Activated T-cell treated with anti-CD3 and anti-CD28 coated beads, Interleukin-2, amount 50 U/mL, for 24 hours (primary cell): ENCODE results near the gene PRKAG2.
"Not testable (repeated sequence)": the region's sequence is repeated elsewhere in the genome, so short reads cannot be mapped to it uniquely, and the experiment has no call there.

Experiments
- DNase-seq: peaks from one replicate; pipeline ENCODE4 v3.0.0-alpha.2; 2020
- H3K27ac Mint-ChIP-seq: 2 replicates; pipeline ENCODE4 v1.8.0; 2020; ENCODE audit warnings: mild to moderate bottlenecking, mixed read lengths
- H3K27me3 Mint-ChIP-seq: 2 replicates; pipeline ENCODE4 v1.8.0; 2020; ENCODE audit warnings: mixed read lengths
- H3K36me3 Mint-ChIP-seq: 2 replicates; pipeline ENCODE4 v1.8.0; 2020; ENCODE audit warnings: low read depth, mixed read lengths
- H3K4me1 Mint-ChIP-seq: 2 replicates; pipeline ENCODE4 v1.8.0; 2020; ENCODE audit warnings: low read depth, mixed read lengths
- H3K4me3 Mint-ChIP-seq: 2 replicates; pipeline ENCODE4 v1.8.0; 2020; ENCODE audit warnings: mild to moderate bottlenecking, moderate library complexity, mixed read lengths
- H3K9me3 Mint-ChIP-seq: 2 replicates; pipeline ENCODE4 v1.8.0; 2020; ENCODE audit warnings: mixed read lengths

PRKAG2 gene

GRCh38 chr7:151752816-151753595 is 123.9 kb downstream of the PRKAG2 start:
- Mint-ChIP-seq H3K4me1 (peaks cover 21% of the 10 kb centered on the region), H3K9me3 (no peaks in the 10 kb centered on the region), H3K27me3 (no peaks in the 10 kb centered on the region), H3K27ac (no peak overlapping the region), H3K4me3 (no peak overlapping the region), H3K36me3 (peaks cover 8% of the 10 kb centered on the region)
- DNase-seq: no peak

- Mint-ChIP-seq H3K9me3 (no peaks in the 10 kb centered on the region), H3K27me3 (no peaks in the 10 kb centered on the region), H3K4me3 (no peak overlapping the region), H3K36me3 (peaks cover 8% of the 10 kb centered on the region), H3K27ac (no peak overlapping the region), H3K4me1 (peaks cover 27% of the 10 kb centered on the region)
- DNase-seq: no peak
Observed at GRCh38 chr7:151752037-151752436, 124.9 kb downstream of the PRKAG2 start.

GRCh38 chr7:151748733-151749132 is 128.2 kb downstream of the PRKAG2 start:
- peaks cover 8% of the 10 kb centered on the region for H3K36me3 Mint-ChIP-seq
- no peaks in the 10 kb centered on the region for H3K27me3 Mint-ChIP-seq

GRCh38 chr7:151748021-151748420 is 128.9 kb downstream of the PRKAG2 start:
- not testable (repeated sequence) for DNase-seq, H3K9me3 Mint-ChIP-seq, H3K27ac Mint-ChIP-seq, H3K4me3 Mint-ChIP-seq, H3K36me3 Mint-ChIP-seq, H3K27me3 Mint-ChIP-seq
- H3K4me1 Mint-ChIP-seq: peaks cover 41% of the 10 kb centered on the region

More at GRCh38 chr7:151748733-151749132, 128.2 kb downstream of the PRKAG2 start:
- Mint-ChIP-seq H3K9me3 (no peaks in the 10 kb centered on the region), H3K27ac (no peak overlapping the region), H3K4me3 (no peak overlapping the region), H3K4me1 (peaks cover 34% of the 10 kb centered on the region)
- no peak for DNase-seq

- no peak for DNase-seq
- Mint-ChIP-seq H3K36me3 (peaks cover 3% of the 10 kb centered on the region), H3K27me3 (no peaks in the 10 kb centered on the region), H3K4me1 (peaks cover 46% of the 10 kb centered on the region), H3K9me3 (no peaks in the 10 kb centered on the region), H3K27ac (peak overlapping the region; percentile 61), H3K4me3 (no peak overlapping the region)
Observed at GRCh38 chr7:151745706-151746105, 131.2 kb downstream of the PRKAG2 start.

GRCh38 chr7:151744656-151745638 is 132.0 kb downstream of the PRKAG2 start:
- Mint-ChIP-seq H3K27ac (peak overlapping the region; percentile 61), H3K9me3 (no peaks in the 10 kb centered on the region), H3K4me1 (peaks cover 46% of the 10 kb centered on the region), H3K27me3 (no peaks in the 10 kb centered on the region), H3K36me3 (no peaks in the 10 kb centered on the region), H3K4me3 (no peak overlapping the region)
- DNase-seq: peak; percentile 47

- DNase-seq: no peak
- no peak overlapping the region for H3K27ac Mint-ChIP-seq
- peaks cover 46% of the 10 kb centered on the region for H3K4me1 Mint-ChIP-seq
- H3K27me3 Mint-ChIP-seq: no peaks in the 10 kb centered on the region
- H3K4me3 Mint-ChIP-seq: no peak overlapping the region
- H3K36me3 Mint-ChIP-seq: peaks cover 1% of the 10 kb centered on the region
- H3K9me3 Mint-ChIP-seq: no peaks in the 10 kb centered on the region
Observed at GRCh38 chr7:151744051-151744580, 132.8 kb downstream of the PRKAG2 start.

- Mint-ChIP-seq H3K27ac (no peak overlapping the region), H3K9me3 (no peaks in the 10 kb centered on the region), H3K36me3 (peaks cover 1% of the 10 kb centered on the region), H3K4me3 (no peak overlapping the region), H3K27me3 (no peaks in the 10 kb centered on the region), H3K4me1 (peaks cover 46% of the 10 kb centered on the region)
- no peak for DNase-seq
Observed at GRCh38 chr7:151743481-151743983, 133.4 kb downstream of the PRKAG2 start.

GRCh38 chr7:151742713-151743480 is 134.0 kb downstream of the PRKAG2 start:
- peak overlapping the region; percentile 18 for H3K27ac Mint-ChIP-seq
- H3K4me1 Mint-ChIP-seq: peaks cover 46% of the 10 kb centered on the region
- H3K36me3 Mint-ChIP-seq: peaks cover 1% of the 10 kb centered on the region
- no peak overlapping the region for H3K4me3 Mint-ChIP-seq
- no peaks in the 10 kb centered on the region for H3K27me3 Mint-ChIP-seq
- no peaks in the 10 kb centered on the region for H3K9me3 Mint-ChIP-seq
- no peak for DNase-seq

- Mint-ChIP-seq H3K27me3 (no peaks in the 10 kb centered on the region), H3K27ac (no peak overlapping the region), H3K4me3 (no peak overlapping the region), H3K9me3 (no peaks in the 10 kb centered on the region), H3K36me3 (peaks cover 1% of the 10 kb centered on the region), H3K4me1 (peaks cover 38% of the 10 kb centered on the region)
- no peak for DNase-seq
Observed at GRCh38 chr7:151741585-151741984, 135.3 kb downstream of the PRKAG2 start.

- H3K9me3 Mint-ChIP-seq: no peaks in the 10 kb centered on the region
- DNase-seq: no peak
- H3K4me1 Mint-ChIP-seq: peaks cover 33% of the 10 kb centered on the region
- H3K27me3 Mint-ChIP-seq: no peaks in the 10 kb centered on the region
- peaks cover 1% of the 10 kb centered on the region for H3K36me3 Mint-ChIP-seq
- no peak overlapping the region for H3K4me3 Mint-ChIP-seq
- H3K27ac Mint-ChIP-seq: no peak overlapping the region
Observed at GRCh38 chr7:151740081-151740851, 136.6 kb downstream of the PRKAG2 start.

- Mint-ChIP-seq H3K4me3 (no peak overlapping the region), H3K9me3 (no peaks in the 10 kb centered on the region), H3K27ac (no peak overlapping the region), H3K36me3 (peaks cover 1% of the 10 kb centered on the region), H3K27me3 (no peaks in the 10 kb centered on the region), H3K4me1 (peaks cover 26% of the 10 kb centered on the region)
- DNase-seq: no peak
Observed at GRCh38 chr7:151738925-151739324, 138.0 kb downstream of the PRKAG2 start.

GRCh38 chr7:151736403-151736909 is 140.5 kb downstream of the PRKAG2 start:
- Mint-ChIP-seq H3K27me3 (no peaks in the 10 kb centered on the region), H3K9me3 (no peaks in the 10 kb centered on the region), H3K27ac (no peak overlapping the region), H3K36me3 (peaks cover 1% of the 10 kb centered on the region), H3K4me3 (no peak overlapping the region), H3K4me1 (peaks cover 12% of the 10 kb centered on the region)
- DNase-seq: no peak
